ENCODE data around the gene ZNF385A. TPM values are rescaled to one million over a fixed set of nuclear protein-coding genes. Genes with fewer than 3 reads are reported as not detected.
A peak's percentile ranks its signal among the peaks of the same experiment; 100 is the strongest.

The ZNF385A gene
- total and polyA plus RNA-seq, 2 of the 4 experiments (the other 2 are of a cell fraction), result 0.36 to 2.5 TPM

DNA sequence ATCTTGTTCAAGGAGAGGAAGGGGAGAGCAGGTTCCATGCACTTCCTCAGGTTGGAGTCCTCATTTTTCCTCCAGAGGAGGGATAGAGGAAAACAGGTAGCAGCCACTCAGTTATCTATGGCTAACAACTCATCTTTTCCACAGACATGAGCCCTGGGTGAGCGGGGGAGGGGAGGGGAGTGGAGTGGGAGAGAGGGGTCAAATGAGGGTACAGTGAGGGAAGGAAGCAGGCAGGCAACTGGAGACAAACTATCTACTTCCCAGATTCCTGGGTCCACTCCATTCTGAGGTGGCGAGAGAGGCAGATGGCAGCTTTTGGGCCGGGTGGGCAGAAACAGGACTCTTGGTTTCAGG is 2.6 kb upstream of the ZNF385A start (continued):
- TF ChIP-seq CHD1 (IDR thresholded peaks at IDR 0.05; ENCODE audit: low read depth, low read length) (no peak), RAD21 (IDR thresholded peaks at IDR 0.05; ENCODE audit: low read length) (no peak), SMC3 (IDR thresholded peaks at IDR 0.05; ENCODE audit: low read depth, low read length) (no peak)

DNA sequence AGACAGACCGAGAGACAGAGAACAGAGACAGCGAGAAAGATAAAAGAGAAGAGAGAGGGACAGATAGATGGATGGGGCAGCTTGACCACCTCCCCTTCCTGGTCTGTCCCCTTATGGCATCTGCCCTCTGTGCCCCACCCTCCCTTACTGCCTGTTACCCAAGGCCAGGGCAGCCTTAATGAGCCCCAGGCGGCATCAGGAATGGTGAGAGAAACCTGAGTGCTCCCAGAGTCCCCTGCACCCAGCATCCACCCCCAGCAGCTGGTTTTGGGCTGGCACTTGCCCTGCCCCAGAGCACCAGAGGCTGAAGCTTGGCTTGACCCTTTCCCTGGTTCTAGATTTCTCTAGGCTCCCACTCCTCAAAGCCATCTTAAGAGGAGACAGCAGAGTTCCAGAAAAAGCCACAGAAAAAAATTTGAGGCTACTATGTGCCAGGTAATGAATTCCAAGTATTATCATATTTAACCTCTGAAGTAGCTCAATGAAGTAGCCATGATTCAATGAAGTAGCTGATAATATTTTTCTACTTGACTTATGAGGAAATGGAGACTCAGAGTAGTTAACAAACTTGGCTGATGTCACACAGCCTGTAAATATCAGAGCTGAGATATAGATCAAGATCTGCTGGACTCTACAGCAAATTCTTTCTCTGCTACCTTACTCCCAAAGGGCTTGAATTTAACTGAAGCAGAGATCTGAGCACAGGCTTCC is 2.0 kb upstream of the ZNF385A start:
- Histone ChIP-seq H4K5ac (ENCODE audit: low read depth, low read length) (no peak overlapping the region), H3K14ac (replicated peaks; ENCODE audit: low read depth, low read length) (no peak overlapping the region), H2AK9ac (replicated peaks; ENCODE audit: low read depth, low read length, poor library complexity) (no peak overlapping the region), H4K91ac (ENCODE audit: insufficient read depth, low read depth, low read length) (no peak overlapping the region), H2AK5ac (ENCODE audit: low read depth, low read length) (peak overlapping the region; percentile 52; the same call in 1 of the 2 replicates), H4K8ac (ENCODE audit: low read depth in 2 of 2, low read length in 2 of 2) (no peak overlapping the region), H3K9ac (ENCODE audit: low read depth, low read length) (no peak overlapping the region), H2BK15ac (ENCODE audit: low read depth, low read length) (no peak overlapping the region), H3K9me3 (ENCODE audit: control insufficient read depth, insufficient read depth, low read length) (no peaks in the 10 kb centered on the region), H2BK5ac (ENCODE audit: low read depth, low read length, poor library complexity, severe bottlenecking) (no peak overlapping the region), H3K4me2 (ENCODE audit: low read depth, low read length) (no peak overlapping the region), H3K23ac (ENCODE audit: low read depth, low read length) (no peak overlapping the region), H3K4ac (ENCODE audit: low read depth, low read length) (no peak overlapping the region), H2BK20ac (ENCODE audit: low read depth, low read length) (no peak overlapping the region), H3K18ac (ENCODE audit: low read depth, low read length) (no peak overlapping the region), H3K56ac (ENCODE audit: extremely low read depth, insufficient read depth, low read length) (no peak overlapping the region), H4K20me1 (ENCODE audit: insufficient read depth, low read length) (no peaks in the 10 kb centered on the region), H2BK120ac (ENCODE audit: low read depth, low read length) (no peak overlapping the region), H3K4me3 (ENCODE audit: insufficient read depth, low read depth, low read length) (no peak overlapping the region), H3K36me3 (ENCODE audit: control insufficient read depth, insufficient read depth, low read length) (no peaks in the 10 kb centered on the region; the same call in 1 of the 2 replicates), H2AFZ (replicated peaks; ENCODE audit: low read length, poor library complexity) (no peak overlapping the region), H3K27ac (ENCODE audit: insufficient read depth, low read length) (no peak overlapping the region), H3K9me1 (ENCODE audit: insufficient read depth, low read length) (no peaks in the 10 kb centered on the region; the same call in 1 of the 2 replicates), H3K4me1 (ENCODE audit: control insufficient read depth, insufficient read depth, low read length) (peaks cover 13% of the 10 kb centered on the region), H3K27me3 (ENCODE audit: control insufficient read depth, insufficient read depth, low read length) (no peaks in the 10 kb centered on the region), H3K79me1 (ENCODE audit: low read depth in 1 of 2, low read length in 2 of 2) (no peaks in the 10 kb centered on the region)
- BruUV-seq (replicated peaks), result no TSS peak
- ChIA-PET POLR2A (ENCODE audit: unreplicated experiment) (no interaction called here), CTCF (interaction anchor here (0.7 to 1.2 kb wide), 2 partner anchors 13 to 60 kb away, joined by 3 to 5 read pairs; no protein-coding TSS in a partner anchor)
- dilution Hi-C loops (cut with HindIII; ENCODE audit: low sequenced_read_pairs, unreplicated experiment), result no loop called here
- ATAC-seq (ENCODE audit: low read depth) (no peak), DNase-seq (no peak)
- in situ Hi-C loops (cut with MboI; ENCODE audit: low sequenced_read_pairs), result no loop called here
- no CpG with 5 or more reads among the region's 3 CpGs for WGBS, 2 experiments (ENCODE audit: extremely low coverage in 2 of 2, insufficient read length in 1 of 2)
- intact Hi-C loops (cut with micrococcal nuclease), result no loop called here
- TF ChIP-seq SMC3 (IDR thresholded peaks at IDR 0.05; ENCODE audit: low read depth, low read length) (no peak), RAD21 (IDR thresholded peaks at IDR 0.05; ENCODE audit: low read length) (no peak), RFX5 (IDR thresholded peaks at IDR 0.05; ENCODE audit: low read depth, low read length) (no peak), POLR2A (IDR thresholded peaks at IDR 0.05; ENCODE audit: low read depth, low read length) (no peak), BHLHE40 (IDR thresholded peaks at IDR 0.05; ENCODE audit: low read depth, low read length) (no peak), MXI1 (IDR thresholded peaks at IDR 0.05; ENCODE audit: borderline replicate concordance, low read depth, low read length) (no peak), CEBPB (IDR thresholded peaks at IDR 0.05; ENCODE audit: low read depth, low read length) (no peak), FOS (IDR thresholded peaks at IDR 0.05; ENCODE audit: low read depth, low read length) (no peak), NFE2L2 (IDR thresholded peaks at IDR 0.05; ENCODE audit: low read depth, low read length) (no peak)
- TF ChIP-seq, protein P1, sequence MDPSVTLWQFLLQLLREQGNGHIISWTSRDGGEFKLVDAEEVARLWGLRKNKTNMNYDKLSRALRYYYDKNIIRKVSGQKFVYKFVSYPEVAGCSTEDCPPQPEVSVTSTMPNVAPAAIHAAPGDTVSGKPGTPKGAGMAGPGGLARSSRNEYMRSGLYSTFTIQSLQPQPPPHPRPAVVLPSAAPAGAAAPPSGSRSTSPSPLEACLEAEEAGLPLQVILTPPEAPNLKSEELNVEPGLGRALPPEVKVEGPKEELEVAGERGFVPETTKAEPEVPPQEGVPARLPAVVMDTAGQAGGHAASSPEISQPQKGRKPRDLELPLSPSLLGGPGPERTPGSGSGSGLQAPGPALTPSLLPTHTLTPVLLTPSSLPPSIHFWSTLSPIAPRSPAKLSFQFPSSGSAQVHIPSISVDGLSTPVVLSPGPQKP (IDR thresholded peaks at IDR 0.05; ENCODE audit: borderline replicate concordance, low read depth, low read length), result no peak
- TF ChIP-seq, protein P2, sequence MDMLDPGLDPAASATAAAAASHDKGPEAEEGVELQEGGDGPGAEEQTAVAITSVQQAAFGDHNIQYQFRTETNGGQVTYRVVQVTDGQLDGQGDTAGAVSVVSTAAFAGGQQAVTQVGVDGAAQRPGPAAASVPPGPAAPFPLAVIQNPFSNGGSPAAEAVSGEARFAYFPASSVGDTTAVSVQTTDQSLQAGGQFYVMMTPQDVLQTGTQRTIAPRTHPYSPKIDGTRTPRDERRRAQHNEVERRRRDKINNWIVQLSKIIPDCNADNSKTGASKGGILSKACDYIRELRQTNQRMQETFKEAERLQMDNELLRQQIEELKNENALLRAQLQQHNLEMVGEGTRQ (IDR thresholded peaks at IDR 0.05; ENCODE audit: low read depth, low read length), result no peak
- TF ChIP-seq, protein P3, sequence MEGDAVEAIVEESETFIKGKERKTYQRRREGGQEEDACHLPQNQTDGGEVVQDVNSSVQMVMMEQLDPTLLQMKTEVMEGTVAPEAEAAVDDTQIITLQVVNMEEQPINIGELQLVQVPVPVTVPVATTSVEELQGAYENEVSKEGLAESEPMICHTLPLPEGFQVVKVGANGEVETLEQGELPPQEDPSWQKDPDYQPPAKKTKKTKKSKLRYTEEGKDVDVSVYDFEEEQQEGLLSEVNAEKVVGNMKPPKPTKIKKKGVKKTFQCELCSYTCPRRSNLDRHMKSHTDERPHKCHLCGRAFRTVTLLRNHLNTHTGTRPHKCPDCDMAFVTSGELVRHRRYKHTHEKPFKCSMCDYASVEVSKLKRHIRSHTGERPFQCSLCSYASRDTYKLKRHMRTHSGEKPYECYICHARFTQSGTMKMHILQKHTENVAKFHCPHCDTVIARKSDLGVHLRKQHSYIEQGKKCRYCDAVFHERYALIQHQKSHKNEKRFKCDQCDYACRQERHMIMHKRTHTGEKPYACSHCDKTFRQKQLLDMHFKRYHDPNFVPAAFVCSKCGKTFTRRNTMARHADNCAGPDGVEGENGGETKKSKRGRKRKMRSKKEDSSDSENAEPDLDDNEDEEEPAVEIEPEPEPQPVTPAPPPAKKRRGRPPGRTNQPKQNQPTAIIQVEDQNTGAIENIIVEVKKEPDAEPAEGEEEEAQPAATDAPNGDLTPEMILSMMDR (conservative IDR thresholded peaks at IDR 0.05; ENCODE audit: low read depth, low read length), result no peak
